WERI-Rb-1 (cell line): Measurements from ENCODE around the gene SLC13A3.

Experiments
- DNase-seq: peaks from one replicate; pipeline ENCODE4 v3.0.0-alpha.2; 2020
- H3K27ac ChIP-seq: fragments of 250-450 bp; sonication (Bioruptor Pico); 2 replicates; pipeline ENCODE4 v1.5.1; 2020; ENCODE audit warnings: mild to moderate bottlenecking, moderate library complexity
- H3K27me3 ChIP-seq: fragments of 250-450 bp; sonication (Bioruptor Pico); 2 replicates; pipeline ENCODE4 v1.5.1; 2021; ENCODE audit warnings: mild to moderate bottlenecking, low read depth, moderate library complexity; ENCODE audit not compliant: insufficient read depth, severe bottlenecking
- H3K36me3 ChIP-seq: fragments of 250-450 bp; sonication (Bioruptor Pico); 2 replicates; pipeline ENCODE4 v1.5.1; 2020; ENCODE audit warnings: mild to moderate bottlenecking, moderate library complexity
- H3K4me3 ChIP-seq: 2 replicates; pipeline ENCODE4 v1.5.1; 2011; ENCODE audit warnings: low read depth, mild to moderate bottlenecking, control low read depth, low read length
- H3K9me3 ChIP-seq: fragments of 250-450 bp; sonication (Bioruptor Pico); 2 replicates; pipeline ENCODE4 v1.5.1; 2021; ENCODE audit warnings: mild to moderate bottlenecking, moderate library complexity; ENCODE audit not compliant: severe bottlenecking
- TF ChIP-seq, protein P1 (sequence below): IDR thresholded peaks from 2 replicates; pipeline ENCODE4 v1.5.1; 2011; ENCODE audit warnings: low read depth, mild to moderate bottlenecking, control low read depth, inconsistent platforms, low read length

Gene SLC13A3

DNA sequence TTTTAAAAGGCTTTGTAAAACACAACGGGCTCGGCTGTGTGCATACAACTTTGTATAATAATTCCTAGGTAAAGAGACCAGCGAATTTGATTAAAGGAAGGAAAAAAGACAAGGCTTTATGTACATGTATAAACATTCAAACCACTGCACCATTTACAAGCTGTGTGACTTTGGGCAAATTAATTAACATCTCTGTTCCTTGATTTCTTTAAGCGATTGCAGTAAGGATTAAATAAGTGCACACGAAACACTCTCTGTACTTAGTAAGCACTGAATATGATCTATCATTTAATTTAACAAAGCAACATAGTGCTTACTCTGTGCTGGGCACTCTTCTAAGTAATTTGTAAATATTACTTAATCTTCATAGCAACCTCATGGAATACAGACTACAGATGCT is 81.3 kb downstream of the SLC13A3 start:
- Histone ChIP-seq H3K27me3 (no peaks in the 10 kb centered on the region), H3K9me3 (no peaks in the 10 kb centered on the region), H3K36me3 (no peaks in the 10 kb centered on the region), H3K4me3 (no peak overlapping the region), H3K27ac (no peak overlapping the region)
- TF ChIP-seq, protein P1, sequence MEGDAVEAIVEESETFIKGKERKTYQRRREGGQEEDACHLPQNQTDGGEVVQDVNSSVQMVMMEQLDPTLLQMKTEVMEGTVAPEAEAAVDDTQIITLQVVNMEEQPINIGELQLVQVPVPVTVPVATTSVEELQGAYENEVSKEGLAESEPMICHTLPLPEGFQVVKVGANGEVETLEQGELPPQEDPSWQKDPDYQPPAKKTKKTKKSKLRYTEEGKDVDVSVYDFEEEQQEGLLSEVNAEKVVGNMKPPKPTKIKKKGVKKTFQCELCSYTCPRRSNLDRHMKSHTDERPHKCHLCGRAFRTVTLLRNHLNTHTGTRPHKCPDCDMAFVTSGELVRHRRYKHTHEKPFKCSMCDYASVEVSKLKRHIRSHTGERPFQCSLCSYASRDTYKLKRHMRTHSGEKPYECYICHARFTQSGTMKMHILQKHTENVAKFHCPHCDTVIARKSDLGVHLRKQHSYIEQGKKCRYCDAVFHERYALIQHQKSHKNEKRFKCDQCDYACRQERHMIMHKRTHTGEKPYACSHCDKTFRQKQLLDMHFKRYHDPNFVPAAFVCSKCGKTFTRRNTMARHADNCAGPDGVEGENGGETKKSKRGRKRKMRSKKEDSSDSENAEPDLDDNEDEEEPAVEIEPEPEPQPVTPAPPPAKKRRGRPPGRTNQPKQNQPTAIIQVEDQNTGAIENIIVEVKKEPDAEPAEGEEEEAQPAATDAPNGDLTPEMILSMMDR = no peak
- no peak for DNase-seq

GRCh38 chr20:46568570-46569129 is 82.6 kb downstream of the SLC13A3 start:
- Histone ChIP-seq H3K36me3 (no peaks in the 10 kb centered on the region), H3K27me3 (no peaks in the 10 kb centered on the region), H3K4me3 (no peak overlapping the region), H3K27ac (no peak overlapping the region), H3K9me3 (no peaks in the 10 kb centered on the region)
- DNase-seq = no peak
- TF ChIP-seq, protein P1 = no peak

DNA sequence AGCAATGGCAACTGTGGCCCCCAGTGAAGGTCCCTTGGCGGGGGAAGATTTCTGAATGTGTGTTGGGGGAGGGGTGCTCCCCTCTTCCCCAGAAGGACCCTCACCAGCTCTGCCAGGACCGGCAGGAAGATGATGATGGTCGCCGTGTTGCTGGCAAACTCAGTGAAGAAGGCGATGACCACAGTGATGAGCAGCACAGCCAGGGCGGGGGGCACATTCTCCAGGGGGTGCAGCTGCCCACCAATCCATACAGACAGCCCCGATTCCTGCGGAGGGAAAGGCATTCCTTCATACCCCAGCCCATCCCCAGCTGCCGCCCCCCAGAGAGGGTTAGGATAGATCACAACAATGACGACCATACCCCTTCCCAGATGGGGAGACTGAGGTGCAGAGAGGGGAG is 85.1 kb downstream of the SLC13A3 start:
- Histone ChIP-seq H3K36me3 (no peaks in the 10 kb centered on the region), H3K9me3 (no peaks in the 10 kb centered on the region), H3K27me3 (no peaks in the 10 kb centered on the region), H3K4me3 (no peak overlapping the region), H3K27ac (no peak overlapping the region)
- TF ChIP-seq, protein P1 = no peak
- no peak for DNase-seq

- Histone ChIP-seq H3K4me3 (no peak overlapping the region), H3K9me3 (no peaks in the 10 kb centered on the region), H3K36me3 (no peaks in the 10 kb centered on the region), H3K27me3 (no peaks in the 10 kb centered on the region), H3K27ac (no peak overlapping the region)
- DNase-seq = no peak
- TF ChIP-seq, protein P1 = no peak
These were observed 86.9 kb downstream of the SLC13A3 start for GRCh38 chr20:46564241-46564957.

- Histone ChIP-seq H3K27me3 (no peaks in the 10 kb centered on the region), H3K27ac (no peak overlapping the region)
- TF ChIP-seq, protein P1 = no peak
These were observed 87.4 kb downstream of the SLC13A3 start for GRCh38 chr20:46563860-46564221.

More at GRCh38 chr20:46563860-46564221, 87.4 kb downstream of the SLC13A3 start:
- Histone ChIP-seq H3K4me3 (no peak overlapping the region), H3K9me3 (no peaks in the 10 kb centered on the region), H3K36me3 (no peaks in the 10 kb centered on the region)
- no peak for DNase-seq
